Effector memory CD4-positive, alpha-beta T cell (primary cell): ENCODE results near the gene TCERG1L.

Experiments used
- DNase-seq, 3 donors: peaks; one replicate each; pipeline ENCODE4 v3.0.0-alpha.2; 2020
- H3K27ac ChIP-seq: 2 replicates; pipeline ENCODE4 v1.7.0; 2013; ENCODE audit warnings: mild to moderate bottlenecking, low read length, moderate library complexity; ENCODE audit not compliant: insufficient read depth, poor library complexity, severe bottlenecking
- H3K27me3 ChIP-seq: replicated peaks from 2 replicates; pipeline ENCODE4 v1.7.0; 2013; ENCODE audit warnings: mild to moderate bottlenecking, low read length; ENCODE audit not compliant: insufficient read depth, control insufficient read depth, poor library complexity, severe bottlenecking
- H3K36me3 ChIP-seq: 2 replicates; pipeline ENCODE4 v1.7.0; 2013; ENCODE audit warnings: mild to moderate bottlenecking, low read length, moderate library complexity; ENCODE audit not compliant: control insufficient read depth, insufficient read depth
- H3K4me1 ChIP-seq: 2 replicates; pipeline ENCODE4 v1.7.0; 2013; ENCODE audit warnings: low read length, mild to moderate bottlenecking; ENCODE audit not compliant: control insufficient read depth, insufficient read depth, poor library complexity, severe bottlenecking
- H3K4me3 ChIP-seq: 2 replicates; pipeline ENCODE4 v1.7.0; 2013; ENCODE audit warnings: low read length, low read depth, mild to moderate bottlenecking; ENCODE audit not compliant: insufficient read depth, poor library complexity, severe bottlenecking
- H3K9me3 ChIP-seq: 2 replicates; pipeline ENCODE4 v1.7.0; 2013; ENCODE audit warnings: mild to moderate bottlenecking, low read length, moderate library complexity; ENCODE audit not compliant: control insufficient read depth

The TCERG1L gene

DNA sequence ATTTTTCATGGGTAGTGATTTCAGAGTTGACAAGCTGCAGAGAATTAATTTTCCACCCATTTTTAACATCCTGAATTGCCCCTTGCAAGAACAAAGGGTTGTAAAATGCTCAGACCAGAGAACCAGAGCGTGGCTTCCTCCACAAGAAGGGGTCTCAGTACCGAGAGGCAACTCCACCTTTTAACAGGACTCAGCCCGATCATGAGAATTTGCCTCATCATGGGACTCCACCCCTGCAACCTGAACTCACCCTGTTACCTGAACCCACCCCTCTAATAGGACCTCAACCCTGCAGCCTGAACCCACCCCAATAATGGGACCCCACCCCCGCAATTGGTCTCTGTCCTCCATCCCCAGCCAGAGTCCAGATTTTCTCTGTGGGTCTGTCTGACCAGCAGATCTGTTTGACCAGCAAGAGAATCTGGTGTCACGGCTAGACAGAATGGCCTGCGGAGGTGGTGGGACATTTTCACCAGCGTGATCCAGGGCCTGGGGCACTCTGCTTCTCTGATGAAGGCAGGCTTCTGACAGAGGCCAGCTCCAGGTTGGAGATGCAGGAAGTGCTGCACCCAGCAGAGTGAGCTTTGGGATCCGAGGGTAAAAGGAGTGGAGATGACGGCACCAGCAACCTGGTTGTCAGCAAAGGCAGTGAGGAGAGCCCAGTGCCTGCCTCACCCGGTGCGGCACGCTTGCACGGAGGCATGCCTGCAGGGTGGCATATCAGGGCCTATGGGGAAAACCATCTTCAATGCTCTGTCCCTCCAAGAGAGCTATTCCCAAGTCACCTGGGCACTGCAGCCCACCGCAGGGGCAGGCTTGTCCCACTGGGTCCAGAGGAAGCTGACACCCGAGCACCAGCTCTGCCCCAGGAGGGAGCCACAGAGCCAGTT, 136.6 kb downstream of the TCERG1L start:
- H3K4me1 ChIP-seq: no peaks in the 10 kb centered on the region
- no peak overlapping the region for H3K4me3 ChIP-seq
- DNase-seq: no peak
- H3K27me3 ChIP-seq: no peaks in the 10 kb centered on the region
- no peaks in the 10 kb centered on the region for H3K36me3 ChIP-seq
- H3K27ac ChIP-seq: no peak overlapping the region
- H3K9me3 ChIP-seq: no peaks in the 10 kb centered on the region

DNA sequence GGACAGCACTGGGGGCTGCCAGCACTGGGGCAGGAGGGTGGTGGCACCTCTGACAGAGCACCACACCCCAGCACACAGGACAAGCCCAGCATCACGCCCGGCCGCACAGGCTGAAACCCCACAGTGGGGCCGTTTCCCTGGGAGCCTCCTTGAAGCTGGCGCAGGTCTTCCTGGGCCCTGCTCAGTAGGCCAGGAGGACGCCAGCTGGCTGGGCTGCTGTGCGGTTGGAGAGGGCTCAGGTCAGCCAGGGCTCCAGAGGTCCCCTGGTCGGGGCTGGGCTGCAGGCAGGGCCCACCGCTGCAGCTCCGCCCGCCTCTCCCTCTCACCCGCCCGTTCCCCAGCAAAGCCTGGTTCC, 137.3 kb downstream of the TCERG1L start:
- Histone ChIP-seq H3K27ac (no peak overlapping the region), H3K27me3 (no peaks in the 10 kb centered on the region), H3K4me1 (no peaks in the 10 kb centered on the region), H3K36me3 (no peaks in the 10 kb centered on the region), H3K4me3 (no peak overlapping the region), H3K9me3 (no peaks in the 10 kb centered on the region)
- DNase-seq: no peak

DNA sequence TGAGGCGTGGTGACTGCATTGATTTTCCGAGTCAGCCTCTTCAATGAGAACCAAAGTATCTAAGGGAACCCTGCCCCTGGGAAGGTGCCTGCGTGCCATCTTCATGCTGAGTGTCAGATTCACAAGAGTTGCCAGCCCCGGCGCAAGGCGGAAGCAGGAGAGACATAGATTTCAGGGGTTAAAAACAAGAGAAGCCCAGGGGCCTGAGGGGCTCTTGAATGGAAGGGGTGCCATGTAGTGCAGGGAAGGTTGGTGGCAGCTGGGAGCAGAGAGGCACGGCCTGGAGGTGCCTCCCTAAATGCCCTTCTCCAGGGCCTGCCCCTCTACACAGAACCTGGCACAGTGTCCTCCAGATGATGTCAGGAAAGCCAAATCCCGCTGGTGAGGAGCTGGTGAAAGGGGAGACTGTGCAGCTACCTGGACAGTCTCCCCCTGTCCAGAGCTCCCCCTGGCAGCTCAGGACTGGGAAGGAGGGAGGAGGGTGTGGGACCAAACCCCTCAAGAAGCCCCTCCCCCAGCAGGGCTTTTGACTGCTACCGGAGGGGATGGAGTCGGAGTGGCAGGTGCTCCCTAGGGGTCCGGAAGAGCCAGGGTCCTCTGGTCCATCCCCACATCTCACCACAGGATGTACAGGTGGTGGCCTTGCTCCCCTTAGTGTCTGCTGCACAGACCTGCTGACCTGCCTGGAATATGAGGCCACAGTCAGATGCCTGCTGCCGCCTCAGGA, 137.9 kb downstream of the TCERG1L start:
- Histone ChIP-seq H3K27me3 (no peaks in the 10 kb centered on the region), H3K36me3 (no peaks in the 10 kb centered on the region), H3K27ac (no peak overlapping the region), H3K4me3 (no peak overlapping the region), H3K9me3 (no peaks in the 10 kb centered on the region), H3K4me1 (no peaks in the 10 kb centered on the region)
- no peak for DNase-seq

DNA sequence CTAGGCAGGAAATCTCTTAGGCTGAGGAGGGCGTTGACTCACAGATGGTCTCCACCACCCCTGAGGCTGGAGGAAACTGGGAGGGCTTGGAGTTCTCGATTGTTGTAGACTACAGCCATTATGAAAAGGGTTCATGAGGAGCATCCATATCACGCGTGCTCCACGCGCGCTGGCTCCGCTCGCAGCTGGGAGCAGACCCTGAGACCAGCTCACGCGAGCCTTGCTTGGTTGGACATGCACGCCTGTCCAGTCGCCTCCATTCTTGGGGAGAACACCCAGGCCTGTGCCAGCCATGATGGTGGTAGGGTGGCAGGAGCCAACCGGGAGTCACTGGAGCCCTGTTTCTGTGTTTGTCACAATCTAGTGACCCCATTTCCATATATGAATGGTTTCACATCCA, 139.1 kb downstream of the TCERG1L start:
- H3K27ac ChIP-seq: no peak overlapping the region
- no peak overlapping the region for H3K4me3 ChIP-seq
- DNase-seq: no peak
- no peaks in the 10 kb centered on the region for H3K4me1 ChIP-seq
- no peaks in the 10 kb centered on the region for H3K27me3 ChIP-seq
- no peaks in the 10 kb centered on the region for H3K9me3 ChIP-seq
- H3K36me3 ChIP-seq: no peaks in the 10 kb centered on the region

DNA sequence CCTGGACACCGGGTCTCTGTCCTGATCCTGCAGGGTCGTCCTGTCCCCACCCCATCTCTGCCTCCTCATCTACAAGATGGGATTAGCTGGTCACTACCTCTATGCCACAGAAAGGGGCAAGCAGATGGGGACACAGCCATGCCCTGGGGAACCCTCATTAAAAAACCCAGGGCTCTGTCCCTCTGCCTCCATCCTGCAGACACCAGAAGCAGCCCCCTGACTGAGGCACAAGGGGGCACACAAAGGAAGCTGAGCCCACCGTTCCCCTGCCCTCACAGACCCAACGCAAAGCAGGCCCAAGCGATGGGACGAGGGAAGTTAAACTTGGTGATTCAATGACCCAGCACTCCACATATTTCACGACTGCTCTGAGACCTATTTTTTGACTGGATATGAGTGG, 142.4 kb downstream of the TCERG1L start:
- no peak for DNase-seq
- H3K9me3 ChIP-seq: no peaks in the 10 kb centered on the region
- H3K4me3 ChIP-seq: no peak overlapping the region
- H3K27me3 ChIP-seq: no peaks in the 10 kb centered on the region
- no peak overlapping the region for H3K27ac ChIP-seq
- no peaks in the 10 kb centered on the region for H3K4me1 ChIP-seq
- no peaks in the 10 kb centered on the region for H3K36me3 ChIP-seq

DNA sequence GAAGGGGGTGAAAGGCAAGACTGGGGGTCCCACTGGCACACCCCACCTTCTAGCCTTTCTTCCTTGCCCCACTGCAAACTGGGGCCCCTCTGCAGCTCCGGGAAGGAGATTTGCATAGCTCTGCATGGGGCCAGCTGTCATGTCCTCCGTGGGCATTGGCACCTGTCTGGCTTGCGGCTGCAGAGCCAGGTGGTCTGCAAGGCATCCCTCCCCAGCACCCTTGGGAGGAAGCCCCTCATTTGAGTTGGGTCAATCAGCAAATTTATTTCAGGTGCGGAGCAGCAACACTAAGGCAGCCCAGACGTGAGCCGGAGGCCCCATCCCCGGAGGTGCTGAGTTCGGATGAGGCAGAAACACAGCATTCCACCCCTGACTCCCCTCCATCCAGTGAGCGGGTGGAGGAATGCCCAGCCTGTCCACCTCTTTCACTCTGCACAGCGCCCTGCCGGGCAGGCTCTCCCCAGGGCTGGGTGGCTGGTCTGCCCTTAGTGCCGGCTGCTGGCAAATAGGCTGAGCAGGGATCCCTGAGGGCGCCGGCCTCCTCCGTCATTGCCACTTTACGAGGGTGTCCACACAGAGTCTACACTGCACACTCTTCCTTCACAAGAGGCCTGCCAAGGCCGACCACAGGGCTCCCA, 143.2 kb downstream of the TCERG1L start:
- Histone ChIP-seq H3K9me3 (no peaks in the 10 kb centered on the region), H3K27ac (no peak overlapping the region), H3K36me3 (no peaks in the 10 kb centered on the region), H3K27me3 (no peaks in the 10 kb centered on the region), H3K4me3 (no peak overlapping the region), H3K4me1 (no peaks in the 10 kb centered on the region)
- DNase-seq: no peak

DNA sequence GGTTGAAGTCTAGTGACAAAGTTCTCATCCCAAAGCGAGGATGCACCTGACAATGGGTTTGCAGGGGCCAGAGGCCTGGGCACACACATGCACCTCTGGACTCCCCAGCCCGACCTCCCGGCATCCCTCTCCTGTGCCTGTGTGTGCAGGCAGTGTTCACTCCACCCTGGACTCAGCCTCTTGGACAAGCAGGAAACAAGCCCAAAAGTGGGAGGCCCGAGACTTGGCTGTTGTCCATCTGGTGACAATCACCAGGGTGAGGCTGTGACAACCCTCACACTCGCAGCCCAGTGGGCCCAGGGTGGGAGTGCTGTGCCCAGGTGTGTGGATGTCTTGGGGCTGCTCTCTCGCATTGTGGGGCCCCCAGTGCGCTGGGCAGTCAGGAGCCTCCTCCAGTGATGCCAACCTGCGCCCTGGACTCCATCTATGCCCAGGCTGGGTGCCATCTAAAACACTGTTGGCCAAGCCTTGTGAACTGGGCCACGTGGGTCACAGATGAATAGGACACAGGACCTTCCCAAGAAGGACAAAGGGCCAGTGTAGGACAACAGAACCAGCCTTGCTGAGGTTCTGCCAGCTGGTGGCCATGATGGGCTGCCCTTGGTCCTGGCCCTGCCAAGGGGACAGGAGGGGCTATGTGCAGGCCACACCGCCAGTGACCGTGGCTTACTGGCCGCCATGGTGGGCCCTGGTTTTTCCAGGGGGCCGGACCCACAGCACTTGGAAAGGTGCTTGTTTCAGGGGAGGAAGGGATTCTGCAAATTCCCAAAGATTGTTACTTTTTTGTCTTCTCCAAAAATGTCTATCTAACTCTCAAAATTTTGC, 144.3 kb downstream of the TCERG1L start:
- DNase-seq: no peak
- H3K9me3 ChIP-seq: no peaks in the 10 kb centered on the region
- H3K27ac ChIP-seq: no peak overlapping the region
- no peaks in the 10 kb centered on the region for H3K27me3 ChIP-seq
- no peaks in the 10 kb centered on the region for H3K4me1 ChIP-seq
- no peaks in the 10 kb centered on the region for H3K36me3 ChIP-seq
- H3K4me3 ChIP-seq: no peak overlapping the region

DNA sequence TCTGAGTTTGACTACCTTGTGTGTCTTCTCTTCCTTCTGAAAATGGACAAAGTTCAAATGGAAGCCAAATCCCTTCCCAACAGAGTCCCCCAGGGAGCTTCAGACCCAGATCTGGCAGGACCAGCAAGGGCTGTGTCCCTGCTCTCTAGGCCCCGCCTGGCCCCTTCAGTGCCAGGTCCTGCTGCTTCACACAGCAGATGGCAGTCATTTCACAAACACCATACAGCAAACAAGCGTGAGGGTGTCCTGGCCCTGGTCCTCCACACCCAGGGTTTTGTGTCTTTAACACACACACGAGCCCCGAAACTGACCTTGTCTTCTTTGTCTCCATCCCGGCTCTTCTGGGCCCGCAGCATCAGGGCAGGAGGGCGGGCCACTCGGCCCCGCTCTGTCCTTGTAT, 145.0 kb downstream of the TCERG1L start:
- H3K9me3 ChIP-seq: no peaks in the 10 kb centered on the region
- no peak overlapping the region for H3K27ac ChIP-seq
- H3K4me1 ChIP-seq: no peaks in the 10 kb centered on the region
- no peaks in the 10 kb centered on the region for H3K36me3 ChIP-seq
- H3K27me3 ChIP-seq: no peaks in the 10 kb centered on the region
- no peak for DNase-seq
- no peak overlapping the region for H3K4me3 ChIP-seq

DNA sequence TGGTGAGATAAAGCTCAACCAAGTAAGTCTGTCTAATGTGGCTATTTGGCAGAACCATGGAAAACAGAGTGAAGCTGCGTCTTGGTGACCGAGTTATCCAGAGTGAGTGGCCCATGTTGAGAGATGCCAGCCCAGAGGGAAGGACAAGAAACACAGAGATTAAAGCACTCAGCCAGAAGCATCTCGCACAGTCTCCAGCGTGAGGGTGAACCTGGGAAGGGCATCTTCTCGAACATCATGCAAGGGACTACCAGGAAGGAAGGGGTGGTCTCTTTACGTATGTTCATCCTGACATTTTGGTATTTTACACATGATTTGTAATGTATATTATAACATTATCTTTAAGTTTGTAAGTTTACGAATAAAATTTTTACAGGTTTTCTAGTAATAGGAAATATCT, 146.4 kb downstream of the TCERG1L start:
- Histone ChIP-seq H3K4me1 (no peaks in the 10 kb centered on the region), H3K4me3 (no peak overlapping the region), H3K27me3 (no peaks in the 10 kb centered on the region), H3K27ac (no peak overlapping the region), H3K36me3 (no peaks in the 10 kb centered on the region), H3K9me3 (no peaks in the 10 kb centered on the region)
- no peak for DNase-seq
